T-cell (primary cell): Measurements from ENCODE around the gene PRDM16. TPM values are rescaled to one million over a fixed set of nuclear protein-coding genes. Genes with fewer than 3 reads are reported as not detected.

ENCODE experiments used
- ATAC-seq, 4 experiments: fragments of 200-7000 bp in 3 of 4; fragments of 150-1000 bp in 1 of 4; cut with Tn5 transposase; replicated peaks in 1 of 4; 1 replicate in 3 of 4; 2 replicates in 1 of 4; pipeline ENCODE4 v1.10.0; 2021; ENCODE audit warnings: moderate library complexity in 3 of 4, mild to moderate bottlenecking in 2 of 4, moderate number of reproducible peaks in 1 of 4
- CTCF ChIA-PET, 2 donors: fragments of 300-600 bp; sonication (Branson Sonifier 250); formaldehyde crosslinking; loops; one replicate each; lab custom pipeline; 2022; ENCODE audit warnings: antibody characterized with exemption in 2 of 2; lab: Charles Lee
- POLR2A ChIA-PET, 2 donors: fragments of 300-600 bp; sonication (Branson Sonifier 250); formaldehyde crosslinking; loops; one replicate each; lab custom pipeline; 2022; ENCODE audit warnings: antibody characterized with exemption in 2 of 2; lab: Charles Lee
- DNase-seq, 35 experiments: peaks; one replicate each; pipeline versions ENCODE4 v3.0.0 to v3.0.0-alpha.2; 2013 to 2023
- H3K27ac ChIP-seq: one replicate; pipeline ENCODE4 v1.5.1; 2013; ENCODE audit warnings: low read length
- H3K27me3 ChIP-seq, 2 experiments: replicated peaks in 1 of 2; 1 replicate in 1 of 2; 2 replicates in 1 of 2; pipeline versions ENCODE4 v1.6.1 to v1.7.0; 2013; ENCODE audit warnings: low read length in 1 of 2, mixed read lengths in 1 of 2; ENCODE audit not compliant: control insufficient read depth in 2 of 2, insufficient read depth in 2 of 2; ENCODE audit errors: extremely low read depth in 1 of 2
- H3K36me3 ChIP-seq, 2 donors: 1 replicate in 1 of 2; 2 replicates in 1 of 2; pipeline versions ENCODE4 v1.6.1 to v1.7.0; 2013; ENCODE audit warnings: low read length in 1 of 2; ENCODE audit not compliant: control insufficient read depth in 2 of 2, insufficient read depth in 1 of 2; ENCODE audit errors: extremely low read depth in 1 of 2
- H3K4me1 ChIP-seq, 2 experiments: 1 replicate in 1 of 2; 2 replicates in 1 of 2; pipeline versions ENCODE4 v1.6.1 to v1.7.0; 2013; ENCODE audit warnings: low read length in 2 of 2, mixed read lengths in 1 of 2; ENCODE audit not compliant: insufficient read depth in 2 of 2, control insufficient read depth in 1 of 2; ENCODE audit errors: extremely low read depth in 1 of 2
- H3K4me3 ChIP-seq, 2 donors: 1 replicate in 1 of 2; 2 replicates in 1 of 2; pipeline versions ENCODE4 v1.5.1 to v1.7.0; 2013; ENCODE audit warnings: mild to moderate bottlenecking in 2 of 2, low read length in 1 of 2, moderate library complexity in 1 of 2; ENCODE audit not compliant: control insufficient read depth in 1 of 2; ENCODE audit errors: extremely low read depth in 1 of 2
- H3K9me3 ChIP-seq: 2 replicates; pipeline ENCODE4 v1.7.0; 2013
- H3K27ac Mint-ChIP-seq, 2 donors: one replicate each; pipeline ENCODE4 v1.8.0; 2020 to 2021; ENCODE audit warnings: mild to moderate bottlenecking in 2 of 2, mixed read lengths in 2 of 2
- H3K27me3 Mint-ChIP-seq, 2 donors: one replicate each; pipeline ENCODE4 v1.8.0; 2021 to 2022; ENCODE audit warnings: mixed read lengths in 2 of 2
- H3K36me3 Mint-ChIP-seq: one replicate; pipeline ENCODE4 v1.8.0; 2021; ENCODE audit warnings: mixed read lengths
- H3K4me1 Mint-ChIP-seq, 3 donors: one replicate each; pipeline ENCODE4 v1.8.0; 2020 to 2022; ENCODE audit warnings: mixed read lengths in 3 of 3, mild to moderate bottlenecking in 1 of 3
- H3K4me3 Mint-ChIP-seq, 3 donors: one replicate each; pipeline ENCODE4 v1.8.0; 2020 to 2022; ENCODE audit warnings: mild to moderate bottlenecking in 3 of 3, mixed read lengths in 3 of 3, moderate library complexity in 3 of 3
- H3K9me3 Mint-ChIP-seq, 3 donors: one replicate each; pipeline ENCODE4 v1.8.0; 2020 to 2022; ENCODE audit warnings: mixed read lengths in 3 of 3
- WGBS: methylation state at CpG from one replicate; pipeline ENCODE4 v1.1.5; 2013; ENCODE audit warnings: missing lambda C conversion rate; ENCODE audit not compliant: insufficient coverage; 5-methylcytosine and 5-hydroxymethylcytosine counted together
- total RNA-seq, 35 experiments: library from RNA in 6 of 35; stranded (reverse) in 6 of 35; fragments of 120-200 nt in 1 of 35; gene quantifications; one replicate each; pipeline versions ENCODE4 v1.2.1 to v1.2.4 and lab custom pipeline; 2013 to 2026

PRDM16 gene
- total RNA-seq, 5 donors from 2014 or later (not counting 1 experiment from before 2014, with no cell fraction given) = 0.15 to 0.70 (median 0.24) TPM; not detected in 1

DNA sequence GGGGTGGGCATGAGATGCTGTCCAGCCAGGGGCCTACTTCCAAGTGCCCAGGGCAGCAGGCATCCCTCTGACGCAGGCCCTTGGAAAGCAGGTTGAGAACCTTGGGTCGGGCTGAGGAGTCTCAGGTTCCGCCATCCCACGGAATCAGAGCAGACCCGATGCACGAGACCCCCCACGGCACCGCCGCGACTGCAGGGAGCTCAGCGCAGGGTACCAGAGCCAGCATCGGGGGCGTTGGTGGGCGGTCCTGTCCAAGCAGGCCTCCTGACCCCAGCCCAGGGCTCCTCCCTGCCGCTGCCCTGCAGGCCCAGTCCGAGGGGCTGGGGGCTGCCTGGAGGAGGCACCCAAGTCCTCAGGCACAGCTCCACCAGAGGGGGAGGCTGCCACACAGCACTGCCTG, 177.2 kb downstream of the PRDM16 start:
- WGBS = 96% methylated on average over 16 of the region's 16 CpGs
- no peaks in the 10 kb centered on the region for H3K9me3 ChIP-seq

DNA sequence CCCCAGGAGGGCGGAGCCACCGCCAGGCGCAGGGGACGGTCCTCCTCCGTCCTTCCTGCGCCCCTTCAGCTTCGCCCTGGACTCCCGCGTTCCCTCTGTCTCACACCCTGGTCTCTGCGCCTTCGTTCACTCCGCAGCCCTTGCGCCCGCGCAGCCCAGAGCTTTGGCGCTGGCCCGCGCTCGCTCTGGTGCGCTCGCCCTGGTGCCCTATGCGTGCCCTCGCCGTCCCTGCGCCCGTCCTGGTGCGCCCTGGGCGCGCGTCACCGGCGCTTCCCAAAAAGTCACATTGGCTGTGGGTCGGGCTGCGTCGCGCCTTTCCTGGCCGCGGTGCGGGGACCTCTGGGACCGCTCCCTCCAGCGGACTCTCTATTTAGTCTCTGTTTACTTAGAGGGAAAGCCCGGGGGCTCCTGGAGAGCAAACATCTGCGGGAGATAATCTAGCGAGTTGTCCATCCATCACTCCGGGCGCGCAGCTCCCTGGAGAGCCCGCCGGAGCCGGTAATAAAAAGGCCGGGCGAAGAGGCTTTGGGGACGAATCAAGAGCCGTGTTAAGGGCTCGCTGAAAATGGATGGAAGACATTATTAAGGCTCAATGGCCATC, 178.6 kb downstream of the PRDM16 start:
- 15% methylated on average over 52 of the region's 55 CpGs for WGBS
- Mint-ChIP-seq H3K27ac (no peak overlapping the region), H3K27me3 (peaks cover 12 to 27% of the 10 kb centered on the region in 2 donors), H3K4me1 (no peaks in the 10 kb centered on the region), H3K9me3 (no peaks in the 10 kb centered on the region), H3K4me3 (no peak overlapping the region), H3K36me3 (no peaks in the 10 kb centered on the region)
- ATAC-seq = no peak
- ChIA-PET CTCF (no interaction called here), POLR2A (no interaction called here)
- no peak for DNase-seq
- H3K27ac ChIP-seq = no peak overlapping the region
- no peaks in the 10 kb centered on the region for H3K9me3 ChIP-seq
- no peaks in the 10 kb centered on the region for H3K36me3 ChIP-seq
- no peaks in the 10 kb centered on the region for H3K4me1 ChIP-seq
- peaks cover 8 to 31% of the 10 kb centered on the region in 2 experiments for H3K27me3 ChIP-seq
- H3K4me3 ChIP-seq = no peak overlapping the region

More for the DNA sequence above, 177.2 kb downstream of the PRDM16 start:
- Histone ChIP-seq H3K36me3 (no peaks in the 10 kb centered on the region), H3K27ac (no peak overlapping the region), H3K27me3 (peaks cover 8 to 21% of the 10 kb centered on the region in 2 experiments), H3K4me3 (no peak overlapping the region), H3K4me1 (no peaks in the 10 kb centered on the region)
- DNase-seq (no peak), ATAC-seq (no peak)
- Mint-ChIP-seq H3K9me3 (no peaks in the 10 kb centered on the region), H3K4me1 (no peaks in the 10 kb centered on the region), H3K27ac (no peak overlapping the region), H3K27me3 (peaks cover 12 to 27% of the 10 kb centered on the region in 2 donors), H3K4me3 (no peak overlapping the region), H3K36me3 (no peaks in the 10 kb centered on the region)
- CTCF ChIA-PET = no interaction called here
- POLR2A ChIA-PET = no interaction called here

DNA sequence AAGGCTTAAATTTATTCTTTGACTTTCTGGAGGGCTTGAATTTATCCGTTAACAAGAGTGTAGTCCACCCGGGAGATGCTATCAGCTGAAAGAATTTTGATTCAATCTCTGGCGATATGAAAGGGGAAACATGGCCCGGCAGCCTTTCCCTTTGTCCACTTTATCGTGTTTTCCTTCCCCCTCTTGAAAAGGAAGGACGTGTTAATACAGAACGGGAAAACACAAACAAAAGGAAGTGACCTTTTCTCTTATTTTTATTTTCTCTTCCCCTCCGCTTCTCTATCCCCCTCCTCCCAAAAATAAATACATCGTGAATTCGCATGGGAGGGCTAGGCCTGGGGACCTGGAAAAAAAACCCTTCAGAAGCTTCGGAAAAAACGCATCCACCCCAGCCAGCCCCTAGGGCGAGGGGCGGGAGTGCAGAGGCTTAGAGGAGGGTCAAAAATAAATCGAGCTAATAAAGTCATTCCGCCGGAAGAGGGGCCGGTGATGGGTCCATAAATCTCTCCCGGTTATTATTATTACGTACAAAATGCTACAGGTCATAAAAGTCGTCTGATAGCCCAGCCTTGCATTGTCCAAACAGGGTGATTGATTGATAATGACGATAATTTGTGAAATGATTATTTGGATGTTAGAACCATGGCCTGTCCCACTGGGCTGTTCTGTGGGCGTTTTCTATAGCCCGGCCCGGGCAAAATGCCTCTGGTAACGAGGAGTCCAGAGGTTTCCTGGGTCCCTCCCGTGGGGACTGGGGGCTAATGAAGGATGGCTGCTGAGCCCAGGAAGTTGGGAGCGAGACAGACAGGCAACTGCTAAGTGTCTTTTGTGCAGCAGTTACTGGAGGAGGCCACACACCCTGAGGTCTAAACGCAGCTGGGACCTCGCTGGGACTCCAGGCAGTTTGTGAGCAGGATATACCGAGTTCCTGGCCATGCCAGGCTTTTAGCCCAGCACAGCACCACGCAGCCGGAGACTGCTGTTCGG, 179.4 kb downstream of the PRDM16 start:
- 67% methylated on average over 21 of the region's 34 CpGs for WGBS
- no peak overlapping the region for H3K27ac ChIP-seq
- POLR2A ChIA-PET = no interaction called here
- H3K36me3 ChIP-seq = no peaks in the 10 kb centered on the region
- H3K27me3 Mint-ChIP-seq = peaks cover 12 to 26% of the 10 kb centered on the region in 2 donors
- no peaks in the 10 kb centered on the region for H3K9me3 Mint-ChIP-seq
- peaks cover 8 to 34% of the 10 kb centered on the region in 2 experiments for H3K27me3 ChIP-seq
- no peak overlapping the region for H3K27ac Mint-ChIP-seq
- no peaks in the 10 kb centered on the region for H3K36me3 Mint-ChIP-seq
- H3K4me3 Mint-ChIP-seq = no peak overlapping the region
- CTCF ChIA-PET = no interaction called here
- DNase-seq (no peak), ATAC-seq (no peak)
- no peaks in the 10 kb centered on the region for H3K9me3 ChIP-seq
- H3K4me1 ChIP-seq = no peaks in the 10 kb centered on the region
- H3K4me3 ChIP-seq = no peak overlapping the region
- no peaks in the 10 kb centered on the region for H3K4me1 Mint-ChIP-seq

DNA sequence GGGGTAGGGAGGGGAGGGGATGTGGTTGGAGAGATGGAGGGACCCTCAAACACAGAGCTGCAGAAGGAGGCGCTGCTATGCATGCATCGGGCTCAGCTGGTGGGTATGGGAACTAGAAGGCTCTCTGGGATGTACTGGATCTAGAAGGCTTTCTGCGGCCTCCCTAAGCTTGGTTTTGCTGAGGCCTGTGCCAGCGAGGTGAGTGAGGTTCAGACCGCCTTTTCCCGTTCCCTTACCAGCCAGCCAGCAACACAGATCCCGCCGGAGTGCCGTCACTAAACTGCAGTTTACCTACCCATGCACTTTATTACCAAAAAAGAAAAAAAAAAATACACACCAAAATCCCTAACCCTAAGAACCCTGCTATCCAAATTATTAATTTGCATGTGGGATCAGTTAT, 180.2 kb downstream of the PRDM16 start:
- H3K27me3 Mint-ChIP-seq = peaks cover 12 to 29% of the 10 kb centered on the region in 2 donors
- H3K27ac ChIP-seq = no peak overlapping the region
- H3K4me3 Mint-ChIP-seq = no peak overlapping the region
- POLR2A ChIA-PET = no interaction called here
- H3K36me3 ChIP-seq = no peaks in the 10 kb centered on the region
- CTCF ChIA-PET = no interaction called here
- H3K27ac Mint-ChIP-seq = no peak overlapping the region
- WGBS = 100% methylated on average over 2 of the region's 9 CpGs
- no peaks in the 10 kb centered on the region for H3K9me3 ChIP-seq
- no peak overlapping the region for H3K4me3 ChIP-seq
- DNase-seq (no peak), ATAC-seq (no peak)
- no peaks in the 10 kb centered on the region for H3K4me1 ChIP-seq
- H3K4me1 Mint-ChIP-seq = no peaks in the 10 kb centered on the region
- H3K27me3 ChIP-seq = peaks cover 8 to 34% of the 10 kb centered on the region in 2 experiments
- no peaks in the 10 kb centered on the region for H3K36me3 Mint-ChIP-seq
- no peaks in the 10 kb centered on the region for H3K9me3 Mint-ChIP-seq

DNA sequence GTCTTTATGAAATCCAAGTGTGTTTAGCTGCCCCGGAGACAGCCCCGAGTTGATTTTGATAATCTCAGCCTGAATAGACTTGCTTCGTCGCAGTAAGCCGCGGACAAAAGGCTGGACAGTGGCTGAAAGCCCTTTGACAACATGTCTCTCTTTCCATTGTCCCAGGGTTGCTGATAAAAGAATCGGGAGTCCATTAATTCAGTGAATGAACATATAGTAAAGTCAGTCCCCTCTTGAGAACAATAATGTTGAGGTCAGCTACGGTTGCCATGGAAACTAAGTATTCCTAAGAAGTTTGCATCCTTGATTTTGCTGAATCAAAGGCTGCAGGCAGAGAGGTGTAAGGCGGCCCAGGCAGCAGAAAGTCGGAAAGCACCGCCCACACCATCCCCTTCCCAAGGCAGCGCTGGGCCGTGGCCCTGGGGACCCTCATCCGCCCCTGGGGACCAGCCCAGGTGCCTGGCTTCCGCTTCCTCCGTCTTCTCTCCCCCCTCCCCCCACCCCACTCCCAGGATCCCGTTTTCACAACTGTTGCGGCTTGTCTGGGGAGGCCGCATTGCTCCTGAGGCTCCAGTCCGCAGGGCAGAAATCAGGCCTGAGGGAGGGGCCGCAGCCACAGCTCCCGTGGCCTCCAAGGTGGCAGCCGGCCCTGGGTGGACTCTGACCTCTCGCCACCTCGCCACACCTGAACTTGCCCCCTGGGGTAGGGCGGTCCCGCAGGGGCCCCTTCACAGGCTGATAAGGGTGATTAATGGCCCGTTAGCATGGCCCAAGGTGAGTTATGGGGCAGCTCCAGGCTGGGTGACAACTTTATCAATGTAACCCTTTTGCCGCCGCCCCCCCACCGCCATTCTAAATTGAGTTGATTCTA, 180.9 kb downstream of the PRDM16 start:
- Histone ChIP-seq H3K27ac (no peak overlapping the region), H3K4me1 (no peaks in the 10 kb centered on the region), H3K27me3 (peaks cover 8 to 34% of the 10 kb centered on the region in 2 experiments), H3K9me3 (no peaks in the 10 kb centered on the region), H3K36me3 (no peaks in the 10 kb centered on the region), H3K4me3 (no peak overlapping the region)
- H3K4me3 Mint-ChIP-seq = no peak overlapping the region
- 62% methylated on average over 20 of the region's 31 CpGs for WGBS
- H3K36me3 Mint-ChIP-seq = no peaks in the 10 kb centered on the region
- ATAC-seq (no peak), DNase-seq (no peak)
- ChIA-PET CTCF (no interaction called here), POLR2A (no interaction called here)
- H3K27me3 Mint-ChIP-seq = peaks cover 12 to 29% of the 10 kb centered on the region in 2 donors
- H3K27ac Mint-ChIP-seq = no peak overlapping the region
- no peaks in the 10 kb centered on the region for H3K4me1 Mint-ChIP-seq
- H3K9me3 Mint-ChIP-seq = no peaks in the 10 kb centered on the region

DNA sequence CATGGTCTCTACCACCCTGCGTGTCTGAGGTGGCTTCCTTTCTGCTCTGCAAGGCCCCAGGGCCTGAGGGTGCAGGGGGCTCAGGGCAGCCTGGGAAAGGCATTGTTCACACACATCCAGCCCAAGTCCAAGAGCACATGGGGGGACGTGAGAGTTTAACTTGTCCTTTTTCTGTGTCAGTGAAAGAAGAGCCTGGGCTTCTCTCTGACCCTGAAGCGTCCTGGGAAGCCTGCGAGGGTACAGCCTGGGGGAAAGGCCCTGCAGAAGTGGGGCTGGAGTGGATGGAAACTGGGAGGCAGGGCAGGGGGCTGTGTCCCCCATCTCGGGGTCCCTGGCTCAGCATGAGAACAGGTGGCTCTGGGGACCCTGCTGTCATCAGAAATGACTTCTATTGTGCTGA, 181.6 kb downstream of the PRDM16 start:
- POLR2A ChIA-PET = no interaction called here
- Histone ChIP-seq H3K4me3 (no peak overlapping the region), H3K4me1 (no peaks in the 10 kb centered on the region), H3K27ac (no peak overlapping the region), H3K27me3 (peaks cover 8 to 36% of the 10 kb centered on the region in 2 experiments), H3K9me3 (no peaks in the 10 kb centered on the region), H3K36me3 (no peaks in the 10 kb centered on the region)
- H3K4me1 Mint-ChIP-seq = no peaks in the 10 kb centered on the region
- CTCF ChIA-PET = no interaction called here
- DNase-seq (no peak), ATAC-seq (no peak)
- H3K9me3 Mint-ChIP-seq = no peaks in the 10 kb centered on the region
- peaks cover 12 to 29% of the 10 kb centered on the region in 2 donors for H3K27me3 Mint-ChIP-seq
- H3K4me3 Mint-ChIP-seq = no peak overlapping the region
- no peak overlapping the region for H3K27ac Mint-ChIP-seq
- 71% methylated on average over 4 of the region's 5 CpGs for WGBS
- no peaks in the 10 kb centered on the region for H3K36me3 Mint-ChIP-seq
